Prostate gland (tissue), 2 donors: Measurements from ENCODE around the gene TSLP. TPM values are rescaled to one million over a fixed set of nuclear protein-coding genes. Genes with fewer than 3 reads are reported as not detected.

Experiments used
- DNase-seq: peaks from one replicate; pipeline ENCODE4 v3.0.0-alpha.2; 2019; ENCODE audit warnings: low spot score
- H3K27ac ChIP-seq, 2 donors: fragments of 200-600 bp; sonication (generic); 2 replicates each; pipeline ENCODE4 v1.5.1; 2017 to 2019
- H3K27me3 ChIP-seq: fragments of 200-600 bp; sonication (generic); replicated peaks from 2 replicates; pipeline ENCODE4 v1.5.1; 2019; ENCODE audit not compliant: insufficient read depth
- H3K36me3 ChIP-seq, 2 donors: fragments of 200-600 bp; sonication (generic); 1 replicate in 1 of 2; 2 replicates in 1 of 2; pipeline versions ENCODE4 v1.5.1 to v1.8.1; 2017 to 2019
- H3K4me1 ChIP-seq: fragments of 200-600 bp; sonication (generic); replicated peaks from 2 replicates; pipeline ENCODE4 v1.5.1; 2019
- H3K4me3 ChIP-seq, 2 donors: fragments of 200-600 bp; sonication (generic); 2 replicates each; pipeline ENCODE4 v1.5.1; 2017 to 2019
- H3K9me3 ChIP-seq: fragments of 200-600 bp; sonication (generic); 2 replicates; pipeline ENCODE4 v1.5.1; 2017
- POLR2A ChIP-seq: fragments of 450-650 bp; IDR thresholded peaks from one replicate; pipeline ENCODE4 v1.6.1; 2016; ENCODE audit warnings: antibody characterized with exemption, mild to moderate bottlenecking
- POLR2AphosphoS5 ChIP-seq: sonication (generic); formaldehyde crosslinking; IDR thresholded peaks from one replicate; pipeline ENCODE4 v1.6.1; 2017; ENCODE audit warnings: antibody characterized with exemption
- WGBS: methylation state at CpG from one replicate; pipeline ENCODE4 v1.1.5; 2018; 5-methylcytosine and 5-hydroxymethylcytosine counted together
- intact Hi-C: fragments of 100-400 bp; cut with DNase I; formaldehyde crosslinking; loops from one replicate; pipeline ENCODE4 v1.14.2; 2022
- total RNA-seq, 2 donors: library from RNA; depleted of rRNA; stranded (reverse); fragments of >200 nt; gene quantifications; one replicate each; pipeline ENCODE4 v1.1.0, GENCODE V29; 2016
- TF ChIP-seq, protein P1 (sequence below), 4 experiments: fragments of 200-600 bp in 2 of 4; fragments of 450-650 bp in 2 of 4; sonication (generic) in 2 of 4; IDR thresholded peaks; 1 replicate in 3 of 4; 2 replicates in 1 of 4; pipeline ENCODE4 v1.5.1; 2016 to 2019; ENCODE audit warnings: antibody characterized with exemption in 4 of 4, mild to moderate bottlenecking in 2 of 4, moderate library complexity in 2 of 4

The TSLP gene
- 1 to 10 TPM in 1 of 2 donors, under 1 TPM in 1; 0.97 to 1.0 TPM for total RNA-seq

GRCh38 chr5:111071413-111071812 is at the start of gene TSLP:
TSLP (plus strand) TSS chr5:111071713; CDS start chr5:111071891, 178 bp downstream.
- no peaks in the 10 kb centered on the region for H3K36me3 ChIP-seq
- no peak within 1 kb of the TSS for H3K27ac ChIP-seq
- WGBS: 80% methylated on average over 4 of the region's 4 CpGs
- H3K4me1 ChIP-seq: no peaks in the 10 kb centered on the region
- H3K4me3 ChIP-seq: no peak within 1 kb of the TSS
- no peak for DNase-seq
- no peak for TF ChIP-seq POLR2A
- TF ChIP-seq, protein P1, sequence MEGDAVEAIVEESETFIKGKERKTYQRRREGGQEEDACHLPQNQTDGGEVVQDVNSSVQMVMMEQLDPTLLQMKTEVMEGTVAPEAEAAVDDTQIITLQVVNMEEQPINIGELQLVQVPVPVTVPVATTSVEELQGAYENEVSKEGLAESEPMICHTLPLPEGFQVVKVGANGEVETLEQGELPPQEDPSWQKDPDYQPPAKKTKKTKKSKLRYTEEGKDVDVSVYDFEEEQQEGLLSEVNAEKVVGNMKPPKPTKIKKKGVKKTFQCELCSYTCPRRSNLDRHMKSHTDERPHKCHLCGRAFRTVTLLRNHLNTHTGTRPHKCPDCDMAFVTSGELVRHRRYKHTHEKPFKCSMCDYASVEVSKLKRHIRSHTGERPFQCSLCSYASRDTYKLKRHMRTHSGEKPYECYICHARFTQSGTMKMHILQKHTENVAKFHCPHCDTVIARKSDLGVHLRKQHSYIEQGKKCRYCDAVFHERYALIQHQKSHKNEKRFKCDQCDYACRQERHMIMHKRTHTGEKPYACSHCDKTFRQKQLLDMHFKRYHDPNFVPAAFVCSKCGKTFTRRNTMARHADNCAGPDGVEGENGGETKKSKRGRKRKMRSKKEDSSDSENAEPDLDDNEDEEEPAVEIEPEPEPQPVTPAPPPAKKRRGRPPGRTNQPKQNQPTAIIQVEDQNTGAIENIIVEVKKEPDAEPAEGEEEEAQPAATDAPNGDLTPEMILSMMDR (IDR thresholded peaks at IDR 0.05): no peak
- no peak for TF ChIP-seq POLR2AphosphoS5
- H3K9me3 ChIP-seq: no peaks in the 10 kb centered on the region
- peaks cover 5% of the 10 kb centered on the region for H3K27me3 ChIP-seq
- intact Hi-C loops: loop anchor here (10.0 kb wide), 1 partner anchor 317 kb away; no protein-coding TSS in a partner anchor

GRCh38 chr5:111022301-111022700 is 49.2 kb upstream of the TSLP start:
- no peaks in the 10 kb centered on the region for H3K36me3 ChIP-seq
- intact Hi-C loops: no loop called here
- no peak for DNase-seq
- no peaks in the 10 kb centered on the region for H3K27me3 ChIP-seq
- H3K9me3 ChIP-seq: no peaks in the 10 kb centered on the region
- TF ChIP-seq, protein P1 (IDR thresholded peaks at IDR 0.05): no peak
- TF ChIP-seq POLR2A (no peak), POLR2AphosphoS5 (no peak)
- H3K4me1 ChIP-seq: no peaks in the 10 kb centered on the region
- H3K4me3 ChIP-seq: no peak overlapping the region
- no peak overlapping the region for H3K27ac ChIP-seq
- WGBS: 74% methylated on average over 5 of the region's 5 CpGs

GRCh38 chr5:111028865-111029264 is 42.6 kb upstream of the TSLP start:
- no peak for DNase-seq
- Histone ChIP-seq H3K27me3 (no peaks in the 10 kb centered on the region), H3K4me1 (no peaks in the 10 kb centered on the region), H3K9me3 (no peaks in the 10 kb centered on the region), H3K27ac (no peak overlapping the region), H3K4me3 (no peak overlapping the region), H3K36me3 (no peaks in the 10 kb centered on the region)
- 81% methylated on average over 2 of the region's 2 CpGs for WGBS
- intact Hi-C loops: no loop called here
- TF ChIP-seq, protein P1 (IDR thresholded peaks at IDR 0.05): no peak
- TF ChIP-seq POLR2A (no peak), POLR2AphosphoS5 (no peak)

- Histone ChIP-seq H3K9me3 (no peaks in the 10 kb centered on the region), H3K36me3 (no peaks in the 10 kb centered on the region), H3K27me3 (no peaks in the 10 kb centered on the region), H3K4me3 (no peak overlapping the region), H3K4me1 (no peaks in the 10 kb centered on the region), H3K27ac (no peak overlapping the region)
- 20% methylated on average over 5 of the region's 5 CpGs for WGBS
- intact Hi-C loops: no loop called here
- no peak for DNase-seq
- TF ChIP-seq POLR2AphosphoS5: no peak
- TF ChIP-seq, protein P1 (IDR thresholded peaks at IDR 0.05): no peak
- no peak for TF ChIP-seq POLR2A
Observed at GRCh38 chr5:111043712-111044506, 27.6 kb upstream of the TSLP start.

- TF ChIP-seq, protein P1 (IDR thresholded peaks at IDR 0.05): no peak
- no peak for TF ChIP-seq POLR2AphosphoS5
- TF ChIP-seq POLR2A: no peak
- no peaks in the 10 kb centered on the region for H3K4me1 ChIP-seq
- no peak overlapping the region for H3K4me3 ChIP-seq
- H3K36me3 ChIP-seq: no peaks in the 10 kb centered on the region
- no peak for DNase-seq
- no peak overlapping the region for H3K27ac ChIP-seq
- H3K27me3 ChIP-seq: no peaks in the 10 kb centered on the region
- no peaks in the 10 kb centered on the region for H3K9me3 ChIP-seq
- intact Hi-C loops: no loop called here
Observed at GRCh38 chr5:111058064-111058463, 13.4 kb upstream of the TSLP start.
